NCI-H1092 treated with DMSO at 0.1 percent for 48 hours (cell line): ENCODE data around the gene PRAME.
"Not testable (repeated sequence)": the region's sequence is repeated elsewhere in the genome, so short reads cannot be mapped to it uniquely, and the experiment has no call there.

Experiments used
- DNase-seq: peaks from one replicate; lab custom pipeline; 2025; lab: John Stamatoyannopoulos, UW

The PRAME gene

DNA sequence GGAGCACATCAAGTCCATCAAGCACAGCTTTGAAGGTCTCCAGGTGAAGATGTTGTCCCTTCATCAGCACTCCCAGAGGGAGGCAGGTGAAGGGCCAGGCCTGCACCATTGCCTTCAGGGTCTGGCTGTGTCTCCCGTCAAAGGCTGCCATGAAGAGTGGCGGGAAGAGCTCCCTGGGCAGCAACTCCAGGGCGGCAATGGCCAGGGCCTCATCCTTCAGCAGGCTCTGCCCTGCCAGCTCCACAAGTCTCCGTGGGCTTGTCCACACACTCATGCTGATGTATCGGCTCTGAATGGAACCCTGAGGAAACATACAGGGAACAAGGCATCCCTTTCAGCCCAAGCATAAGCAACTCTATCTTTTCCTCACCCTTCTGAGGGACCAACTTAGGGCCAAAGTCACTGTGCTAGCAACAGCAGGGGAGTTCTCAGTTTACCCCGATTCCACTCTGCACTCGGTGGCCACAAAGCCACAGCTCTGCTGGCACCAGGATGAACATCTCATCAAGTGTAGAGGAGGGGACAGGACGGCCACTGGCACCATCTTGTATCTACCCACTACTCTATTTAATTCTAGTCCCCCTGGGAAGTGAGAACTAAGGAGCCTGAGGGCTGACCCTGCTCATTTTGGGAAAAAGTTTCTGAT is 8.2 kb downstream of the PRAME start:
- no peak for DNase-seq

DNA sequence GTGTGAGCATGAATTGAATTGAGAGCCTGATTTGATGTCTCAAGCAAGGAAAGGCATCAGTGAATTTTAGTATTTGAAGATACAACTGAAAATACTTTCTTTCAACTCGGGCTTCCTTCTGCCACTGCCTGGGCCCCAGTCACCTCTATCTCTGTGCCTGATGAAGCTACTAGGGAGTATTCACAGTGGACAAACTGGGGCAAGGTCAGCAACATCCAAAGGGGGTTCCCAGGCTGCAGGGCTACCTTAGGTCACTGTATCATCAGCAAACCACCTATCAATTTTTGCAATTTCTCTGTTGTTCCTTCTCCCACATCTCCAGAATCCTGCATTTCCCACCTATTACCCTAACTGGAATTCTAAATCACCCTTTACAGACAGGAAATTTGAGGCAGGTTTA is 10.2 kb downstream of the PRAME start:
- no peak for DNase-seq

GRCh38 chr22:22548317-22548716 is 10.7 kb downstream of the PRAME start:
- no peak for DNase-seq

DNA sequence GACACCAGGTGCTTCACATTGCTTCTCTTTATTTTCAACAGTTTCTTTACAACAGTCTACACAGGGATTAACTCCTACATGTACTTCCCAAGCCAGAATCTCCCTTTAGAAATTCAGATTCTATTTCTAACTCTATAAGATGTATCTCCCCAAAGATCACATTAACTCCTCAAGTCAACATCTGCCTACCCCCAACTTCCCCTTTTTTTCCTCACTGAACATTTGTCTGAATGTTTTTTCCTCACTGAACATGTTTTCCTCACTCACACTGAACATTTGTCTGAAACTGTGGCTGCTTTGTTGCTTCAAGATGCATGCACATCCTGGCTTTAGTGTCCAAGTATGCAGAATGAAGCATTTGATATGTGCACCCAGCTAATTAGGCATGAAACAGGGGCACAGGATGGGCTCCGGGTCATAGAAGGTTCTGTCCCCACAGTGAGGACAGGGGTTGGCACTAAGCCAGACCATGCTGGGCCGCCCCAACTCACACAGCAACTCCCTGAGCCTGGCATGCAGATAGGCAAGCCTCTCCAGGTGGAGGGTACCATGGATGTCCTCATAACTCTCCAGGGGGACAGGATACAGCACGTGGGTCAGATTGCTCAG is 11.3 kb downstream of the PRAME start:
- no peak for DNase-seq

- DNase-seq, result no peak
Observed at GRCh38 chr22:22547226-22547625, 11.8 kb downstream of the PRAME start.

DNA sequence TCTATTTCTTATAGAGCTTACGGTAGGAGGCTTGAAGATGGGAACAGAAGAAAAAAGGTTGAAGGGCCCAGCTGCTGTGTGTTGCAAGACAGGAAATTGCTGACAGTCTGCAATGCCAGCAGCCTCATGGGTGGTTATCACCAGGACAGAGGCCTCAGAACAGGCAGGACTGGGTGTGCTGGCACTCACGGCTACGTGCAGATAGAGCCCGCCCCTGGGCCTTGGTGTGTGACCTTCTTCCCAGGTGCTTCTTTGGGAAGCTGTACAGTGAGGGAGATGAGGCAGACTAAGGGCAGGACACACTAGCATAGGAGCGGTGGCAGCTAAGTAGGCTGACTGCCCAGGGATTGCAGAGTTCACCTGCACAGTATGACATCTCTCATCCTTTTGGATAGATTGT is 12.6 kb downstream of the PRAME start:
- DNase-seq, result no peak

DNA sequence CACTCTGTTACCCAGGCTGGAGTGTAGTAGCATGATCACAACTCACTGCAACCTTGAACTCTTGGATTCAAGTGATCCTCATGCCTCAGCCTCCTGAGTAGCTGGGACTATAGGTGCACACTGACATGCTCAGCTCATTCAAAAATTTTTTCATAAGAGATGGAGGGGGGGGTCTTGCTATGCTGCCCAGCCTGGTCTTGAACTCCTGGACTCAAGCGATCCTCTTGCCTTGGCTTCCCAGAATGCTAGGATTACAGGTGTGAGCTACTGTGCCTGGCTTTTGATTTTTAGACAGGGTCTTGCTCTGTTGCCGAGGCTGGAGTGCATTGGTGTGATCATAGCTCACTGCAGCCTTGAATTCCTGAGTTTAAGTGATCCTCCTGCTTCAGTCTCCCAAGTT is 14.0 kb downstream of the PRAME start:
- no peak for DNase-seq

GRCh38 chr22:22538226-22538989 is 20.7 kb downstream of the PRAME start:
- DNase-seq, result no peak

- no peak for DNase-seq
Observed at GRCh38 chr22:22536916-22537315, 22.1 kb downstream of the PRAME start.

DNA sequence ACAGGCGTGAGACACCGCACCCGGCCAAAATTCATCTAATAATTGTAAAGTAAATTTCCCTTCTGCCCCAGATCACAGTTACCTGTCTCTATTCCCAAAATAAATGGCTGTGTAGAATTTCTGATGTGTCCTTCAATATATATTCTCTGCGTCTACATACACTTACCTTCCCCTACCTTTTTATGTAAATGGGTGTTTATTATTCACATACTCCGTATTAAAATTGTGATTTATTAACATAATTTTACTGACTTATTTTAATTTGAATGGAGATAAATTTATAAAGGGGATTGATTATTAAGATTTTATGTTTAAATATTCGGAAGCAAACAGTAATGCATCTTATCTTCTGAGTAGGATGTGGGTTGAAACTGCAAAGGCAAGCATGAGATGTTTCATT is 22.6 kb downstream of the PRAME start:
- no peak for DNase-seq

GRCh38 chr22:22535662-22536061 is 23.4 kb downstream of the PRAME start:
- DNase-seq, result no peak

- DNase-seq, result no peak
Observed at GRCh38 chr22:22534604-22535415, 24.3 kb downstream of the PRAME start.

DNA sequence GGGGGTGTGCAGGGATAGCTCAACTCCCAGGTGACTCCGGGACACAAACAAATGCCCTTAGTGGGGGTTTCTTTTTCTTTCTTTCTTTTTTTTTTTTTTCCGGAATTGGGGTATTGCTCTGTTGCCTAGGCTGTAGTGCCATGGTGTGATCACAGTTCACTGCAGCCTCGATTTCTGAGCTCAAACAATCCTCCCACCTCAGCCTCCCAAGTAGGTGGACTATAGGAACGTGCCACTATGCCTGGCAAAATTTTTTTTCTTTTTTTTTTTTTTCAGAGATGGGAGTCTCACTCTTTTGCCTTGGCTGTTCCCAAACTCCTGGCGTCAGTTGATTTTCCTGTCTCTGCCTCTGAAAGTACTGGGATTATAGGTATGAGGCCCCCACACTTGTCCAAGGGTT is 25.2 kb downstream of the PRAME start:
- DNase-seq, result no peak

DNA sequence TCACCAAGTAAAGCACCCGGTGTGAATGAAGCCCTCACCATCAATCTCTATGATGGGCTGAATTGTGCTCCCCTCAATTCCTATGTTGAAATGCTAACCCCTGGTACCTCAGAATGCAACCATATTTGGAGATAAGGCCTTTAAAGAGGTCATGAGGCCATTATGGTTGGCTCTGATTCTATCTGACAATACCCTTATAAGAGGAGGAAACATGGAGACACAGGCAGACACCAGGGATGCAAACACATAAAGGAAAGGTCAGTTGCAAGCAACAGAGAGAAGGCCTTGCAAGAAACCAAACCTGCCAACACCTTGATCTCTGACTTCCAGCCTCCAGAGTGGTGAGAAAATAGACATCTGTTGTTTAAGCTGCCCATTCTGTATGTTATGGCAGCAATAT is 25.6 kb downstream of the PRAME start:
- DNase-seq, result no peak

DNA sequence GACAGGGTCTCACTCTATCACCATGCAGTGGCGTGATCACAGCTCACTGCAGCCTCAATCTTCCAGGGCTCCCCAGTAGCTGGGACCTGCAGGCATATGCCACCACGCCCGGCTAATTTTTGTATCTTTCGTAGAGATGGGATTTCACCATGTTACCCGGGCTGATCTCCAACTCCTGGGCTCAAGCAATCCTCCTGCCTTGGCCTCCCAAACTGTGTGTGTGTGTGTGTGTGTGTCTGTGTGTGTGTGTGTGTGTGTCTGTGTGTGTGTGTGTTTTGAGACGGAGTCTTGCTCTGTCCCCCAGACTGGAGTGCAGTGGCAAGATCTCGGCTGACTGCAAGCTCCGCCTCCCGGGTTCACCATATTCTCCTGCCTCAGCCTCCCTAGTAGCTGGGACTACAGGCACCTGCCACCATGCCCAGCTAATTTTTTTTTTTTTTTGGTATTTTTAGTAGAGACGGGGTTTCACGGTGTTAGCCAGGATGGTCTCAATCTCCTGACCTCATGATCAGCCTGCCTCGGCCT is 26.5 kb downstream of the PRAME start:
- DNase-seq, result not testable (repeated sequence)

GRCh38 chr22:22531770-22532546 is 27.1 kb downstream of the PRAME start:
- no peak for DNase-seq

DNA sequence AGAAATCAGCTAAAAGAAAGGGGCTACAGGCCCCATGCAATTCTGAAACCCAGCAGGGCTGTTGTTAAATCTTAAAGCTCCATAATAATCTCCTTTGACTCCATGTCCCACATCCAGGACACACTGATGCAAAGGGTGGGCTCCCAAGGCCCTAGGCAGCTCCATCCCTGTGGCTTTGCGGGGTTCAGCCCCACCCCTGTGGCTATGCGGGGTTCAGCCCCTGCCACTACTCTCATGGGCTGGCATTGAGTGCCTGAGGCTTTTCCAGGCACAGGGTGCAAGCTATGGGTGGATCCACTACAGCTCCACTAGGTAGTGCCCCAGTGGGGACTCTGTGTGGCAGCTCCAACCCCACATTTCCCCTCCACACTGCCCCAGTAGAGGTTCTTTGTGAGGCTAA is 30.3 kb downstream of the PRAME start:
- no peak for DNase-seq

DNA sequence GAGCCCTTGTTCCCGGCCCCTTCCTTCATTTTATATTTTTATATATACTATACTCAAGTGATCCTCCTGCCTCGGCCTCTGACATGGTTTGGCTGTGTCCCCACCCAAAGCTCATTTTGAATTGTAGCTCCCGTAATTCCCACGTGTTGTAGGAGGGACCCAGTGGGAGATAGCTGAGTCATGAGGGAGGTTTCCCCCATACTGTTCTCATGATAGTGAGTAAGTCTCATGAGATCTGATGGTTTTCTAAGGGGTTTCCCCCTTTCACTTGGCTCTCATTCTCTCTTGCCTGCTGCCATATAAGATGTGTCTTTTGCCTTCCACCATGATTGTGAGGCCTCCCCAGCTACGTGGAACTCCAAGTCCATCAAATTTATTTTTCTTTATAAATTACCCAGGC is 31.8 kb downstream of the PRAME start:
- no peak for DNase-seq

GRCh38 chr22:22526125-22526912 is 32.7 kb downstream of the PRAME start:
- no peak for DNase-seq

GRCh38 chr22:22523494-22523893 is 35.6 kb downstream of the PRAME start:
- DNase-seq, result no peak

- no peak for DNase-seq
Observed at GRCh38 chr22:22521631-22522030, 37.4 kb downstream of the PRAME start.
